HCT116 (cell line): Measurements from ENCODE around the gene LSM12. TPM values are rescaled to one million over a fixed set of nuclear protein-coding genes. Genes with fewer than 3 reads are reported as not detected.

Source experiments
- ATAC-seq: fragments of 200-7000 bp; cut with Tn5 transposase; 2 replicates; pipeline ENCODE4 v1.9.1; 2020; ENCODE audit warnings: mild to moderate bottlenecking, moderate library complexity
- BruUV-seq: library from RNA; stranded (reverse); fragments of 400-500 nt; replicated peaks from 2 replicates; lab custom pipeline; 2021; lab: Mats Ljungman, UMichigan
- CTCF ChIA-PET: fragments of 300-600 bp; sonication (Branson Sonifier 250); formaldehyde crosslinking; loops from one replicate; lab custom pipeline; 2021; ENCODE audit warnings: antibody characterized with exemption; lab: Charles Lee
- POLR2A ChIA-PET: fragments of 300-600, 350-600 bp; sonication (Branson Sonifier 250); formaldehyde crosslinking; loops from one replicate; lab custom pipeline; 2021; ENCODE audit warnings: antibody characterized with exemption; lab: Charles Lee
- RAD21 ChIA-PET, 2 experiments: fragments of 300-600 bp; sonication (Branson Sonifier 250); formaldehyde crosslinking; loops; one replicate each; lab custom pipeline; 2023; ENCODE audit warnings: low total read pairs in 2 of 2; ENCODE audit not compliant: uncharacterized antibody in 2 of 2, unreplicated experiment in 2 of 2, low non-redundant PET in 1 of 2; lab: Charles Lee
- DNase-seq: peaks from one replicate; pipeline ENCODE4 v3.0.0-alpha.2; 2010; ENCODE audit warnings: low read depth, low spot score
- H2AFZ ChIP-seq: fragments of 200-600 bp; shearing (Covaris generic), sonication (generic); 2 replicates; pipeline ENCODE4 v1.6.1; 2017; ENCODE audit warnings: low read depth, mixed run types, mixed read lengths, antibody characterized with exemption, low read length; ENCODE audit not compliant: poor library complexity, severe bottlenecking
- H3K27ac ChIP-seq: 2 replicates; pipeline ENCODE4 v1.5.1; 2012; ENCODE audit warnings: low read depth, low read length
- H3K27me3 ChIP-seq: fragments of 200-600 bp; sonication (generic); 2 replicates; pipeline ENCODE4 v1.6.1; 2016; ENCODE audit warnings: mixed run types, low read length, mixed read lengths; ENCODE audit not compliant: insufficient read depth
- H3K36me3 ChIP-seq, 2 experiments: fragments of 200-500 bp in 1 of 2; fragments of 200-600 bp in 1 of 2; sonication (Bioruptor generic) in 1 of 2; sonication (generic) in 1 of 2; 2 replicates each; pipeline versions ENCODE4 v1.5.1 to v1.6.1; 2014 to 2016; ENCODE audit warnings: low read length in 2 of 2, inconsistent platforms in 1 of 2, mixed read lengths in 1 of 2, mixed run types in 1 of 2; ENCODE audit not compliant: insufficient read depth in 2 of 2, control insufficient read depth in 1 of 2
- H3K4me1 ChIP-seq, 2 experiments: fragments of 200-600 bp in 1 of 2; sonication (generic) in 1 of 2; 2 replicates each; pipeline versions ENCODE4 v1.5.1 to v1.6.1; 2012 to 2017; ENCODE audit warnings: low read length in 2 of 2, inconsistent platforms in 1 of 2, mild to moderate bottlenecking in 1 of 2, mixed read lengths in 1 of 2, mixed run types in 1 of 2, moderate library complexity in 1 of 2; ENCODE audit not compliant: insufficient read depth in 2 of 2, control insufficient read depth in 1 of 2
- H3K4me2 ChIP-seq: fragments of 200-600 bp; sonication (generic); 2 replicates; pipeline ENCODE4 v1.6.1; 2017; ENCODE audit warnings: mixed run types, low read length, mixed read lengths
- H3K4me3 ChIP-seq, 2 experiments: fragments of 200-600 bp in 1 of 2; sonication (generic) in 1 of 2; replicated peaks in 1 of 2; 2 replicates each; pipeline ENCODE4 v1.5.1; 2011 to 2016; ENCODE audit warnings: low read length in 2 of 2, control low read depth in 1 of 2, low read depth in 1 of 2, mild to moderate bottlenecking in 1 of 2, mixed read lengths in 1 of 2, mixed run types in 1 of 2
- H3K79me2 ChIP-seq: fragments of 200-600 bp; sonication (generic); 2 replicates; pipeline ENCODE4 v1.6.1; 2017; ENCODE audit warnings: mild to moderate bottlenecking, mixed run types, low read length, moderate library complexity, mixed read lengths; ENCODE audit not compliant: insufficient read depth
- H3K9ac ChIP-seq: fragments of 200-600 bp; sonication (generic); 2 replicates; pipeline ENCODE4 v1.6.1; 2016; ENCODE audit warnings: low read length, mixed read lengths
- H3K9me2 ChIP-seq: fragments of 200-600 bp; sonication (generic), shearing (Covaris generic); 2 replicates; pipeline ENCODE4 v1.6.1; 2017; ENCODE audit warnings: mixed run types, mild to moderate bottlenecking, moderate library complexity; ENCODE audit not compliant: insufficient read depth
- H3K9me3 ChIP-seq, 2 experiments: fragments of 200-500 bp in 1 of 2; fragments of 200-600 bp in 1 of 2; sonication (Bioruptor generic) in 1 of 2; sonication (generic) in 1 of 2; 2 replicates each; pipeline ENCODE4 v1.6.1; 2014 to 2017; ENCODE audit warnings: low read length in 2 of 2, mixed read lengths in 2 of 2, inconsistent platforms in 1 of 2, low read depth in 1 of 2, mild to moderate bottlenecking in 1 of 2, mixed run types in 1 of 2, moderate library complexity in 1 of 2; ENCODE audit not compliant: control insufficient read depth in 1 of 2, insufficient read depth in 1 of 2
- H4K20me1 ChIP-seq: fragments of 200-600 bp; sonication (generic), shearing (Covaris generic); 2 replicates; pipeline ENCODE4 v1.6.1; 2017; ENCODE audit warnings: mixed run types, mild to moderate bottlenecking, moderate library complexity; ENCODE audit not compliant: insufficient read depth
- EGR1 ChIP-seq: IDR thresholded peaks from 2 replicates; pipeline ENCODE4 v1.6.1; 2012; ENCODE audit warnings: low read depth
- ELF1 ChIP-seq: IDR thresholded peaks from 2 replicates; pipeline ENCODE4 v1.6.1; 2012; ENCODE audit warnings: low read depth, borderline replicate concordance
- EZH2 ChIP-seq: fragments of 200-600 bp; sonication (generic); IDR thresholded peaks from 2 replicates; pipeline ENCODE4 v1.6.1; 2017; ENCODE audit warnings: antibody characterized with exemption, mixed run types
- EZH2phosphoT487 ChIP-seq: fragments of 200-600 bp; IDR thresholded peaks from 2 replicates; pipeline ENCODE4 v1.6.1; 2018; ENCODE audit warnings: antibody characterized with exemption, borderline replicate concordance
- FOSL1 ChIP-seq: IDR thresholded peaks from 2 replicates; pipeline ENCODE4 v1.6.1; 2012; ENCODE audit warnings: low read depth
- JUND ChIP-seq: IDR thresholded peaks from 2 replicates; pipeline ENCODE4 v1.6.1; 2012
- POLR2A ChIP-seq: IDR thresholded peaks from 2 replicates; pipeline ENCODE4 v1.7.0; 2011; ENCODE audit warnings: borderline replicate concordance; ENCODE audit not compliant: insufficient read depth, insufficient read length; ENCODE audit errors: extremely low read depth
- POLR2AphosphoS5 ChIP-seq: IDR thresholded peaks from 2 replicates; pipeline ENCODE4 v1.6.1; 2011; ENCODE audit warnings: mild to moderate bottlenecking, low read depth, low read length, moderate library complexity
- SIN3A ChIP-seq: IDR thresholded peaks from 2 replicates; pipeline ENCODE4 v1.6.1; 2012; ENCODE audit warnings: low read depth
- SP1 ChIP-seq: IDR thresholded peaks from 2 replicates; pipeline ENCODE4 v1.6.1; 2012; ENCODE audit warnings: low read depth
- SRF ChIP-seq: IDR thresholded peaks from 2 replicates; pipeline ENCODE4 v1.6.1; 2012; ENCODE audit warnings: low read depth
- TCF7L2 ChIP-seq: IDR thresholded peaks from 2 replicates; pipeline ENCODE4 v1.7.0; 2011; ENCODE audit warnings: borderline replicate concordance, inconsistent platforms; ENCODE audit not compliant: insufficient read depth, insufficient read length; ENCODE audit errors: extremely low read depth
- YY1 ChIP-seq: IDR thresholded peaks from 2 replicates; pipeline ENCODE4 v1.6.1; 2011; ENCODE audit warnings: low read length, low read depth, moderate library complexity, mild to moderate bottlenecking; ENCODE audit not compliant: insufficient replicate concordance; ENCODE audit errors: extremely low read depth
- ZFX ChIP-seq: fragments of 450-650 bp; IDR thresholded peaks from 2 replicates; pipeline ENCODE4 v1.6.1; 2017
- ZNF274 ChIP-seq: fragments of 200-500 bp; sonication (Bioruptor generic); IDR thresholded peaks from 2 replicates; pipeline ENCODE4 v1.6.1; 2014; ENCODE audit warnings: mild to moderate bottlenecking, low read depth, low read length, inconsistent platforms
- intact Hi-C: fragments of 100-400 bp; cut with micrococcal nuclease; formaldehyde crosslinking; loops from 2 replicates; pipeline ENCODE4 v1.10.0; 2022
- total RNA-seq: library from RNA; stranded (reverse); gene quantifications from one replicate; pipeline ENCODE4 v1.2.1, GENCODE V29; 2021; ENCODE audit not compliant: unreplicated experiment
- TF ChIP-seq, protein P1 (sequence below): IDR thresholded peaks from 2 replicates; pipeline ENCODE4 v1.6.1; 2012
- TF ChIP-seq, protein P2 (sequence below): IDR thresholded peaks from 2 replicates; pipeline ENCODE4 v1.6.1; 2012
- TF ChIP-seq, protein P3 (sequence below): IDR thresholded peaks from 2 replicates; pipeline ENCODE4 v1.6.1; 2012; ENCODE audit warnings: low read depth
- TF ChIP-seq, protein P4 (sequence below), 3 experiments: fragments of 200-600 bp in 1 of 3; sonication (generic) in 1 of 3; IDR thresholded peaks in 2 of 3; conservative IDR thresholded peaks in 1 of 3; 2 replicates each; pipeline ENCODE4 v1.5.1; 2012 to 2017; ENCODE audit warnings: low read depth in 2 of 3, low read length in 2 of 3, antibody characterized with exemption in 1 of 3, borderline replicate concordance in 1 of 3, control low read depth in 1 of 3, mild to moderate bottlenecking in 1 of 3, mixed read lengths in 1 of 3, mixed run types in 1 of 3, moderate library complexity in 1 of 3; ENCODE audit not compliant: insufficient read depth in 1 of 3

The LSM12 gene
- total RNA-seq, 1 experiment from 2014 or later: 99.6 TPM

DNA sequence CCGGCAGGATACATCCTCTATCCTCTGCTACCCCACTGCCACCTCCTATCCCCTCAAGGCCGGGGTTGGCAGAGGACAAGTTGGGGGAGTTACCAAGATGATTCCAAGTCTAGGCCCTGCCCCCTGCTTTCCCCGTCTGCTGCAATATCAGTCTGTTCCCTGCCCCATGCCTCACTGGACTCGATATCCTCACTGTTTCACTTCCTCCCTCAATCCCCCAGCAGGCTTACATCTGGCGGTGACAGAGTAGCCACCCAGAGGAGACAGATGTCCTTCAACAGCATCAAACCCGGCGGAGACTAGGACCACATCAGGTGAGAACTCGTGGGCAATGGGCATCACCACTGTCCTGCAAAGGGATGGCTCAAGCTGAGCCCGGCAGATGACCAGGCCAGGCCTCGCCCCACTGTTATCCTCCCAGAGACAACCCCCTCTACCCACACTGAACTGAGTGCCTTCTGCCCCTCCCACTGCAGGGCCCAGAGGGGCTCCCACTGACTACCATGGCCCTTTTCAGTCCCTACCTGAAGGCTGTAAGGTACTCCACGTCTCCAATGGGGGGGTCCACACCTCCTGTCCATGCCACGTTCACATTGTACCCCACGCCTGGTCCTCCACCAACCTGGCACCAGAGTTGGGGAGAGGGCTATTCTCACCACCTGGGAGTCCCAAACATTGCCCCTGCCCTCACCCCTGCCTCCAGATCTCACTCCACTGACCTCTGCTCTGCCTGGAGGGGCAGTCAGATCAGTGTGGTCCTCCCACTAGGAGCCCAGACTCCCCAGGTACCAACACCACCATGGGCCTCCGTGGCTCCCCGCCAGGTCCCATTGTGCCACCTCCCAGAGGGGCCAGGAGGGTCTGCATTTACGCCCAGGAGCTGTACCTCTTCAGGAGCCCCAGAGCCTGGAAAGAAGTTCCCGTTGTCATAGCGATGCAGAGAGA is 13.7 kb upstream of the LSM12 start:
- H4K20me1 ChIP-seq: no peaks in the 10 kb centered on the region
- no peaks in the 10 kb centered on the region for H3K79me2 ChIP-seq
- ChIA-PET RAD21 (no interaction called here), CTCF (no interaction called here), POLR2A (no interaction called here)
- H2AFZ ChIP-seq: no peak overlapping the region
- peaks cover 6 to 14% of the 10 kb centered on the region in 2 experiments; a peak in 2 of 4 replicates for H3K36me3 ChIP-seq
- no peak overlapping the region for H3K4me3 ChIP-seq
- H3K27me3 ChIP-seq: no peaks in the 10 kb centered on the region
- H3K27ac ChIP-seq: no peak overlapping the region
- no peak overlapping the region for H3K4me2 ChIP-seq
- peaks cover 15 to 31% of the 10 kb centered on the region in 2 experiments for H3K4me1 ChIP-seq
- no peaks in the 10 kb centered on the region for H3K9me3 ChIP-seq
- ATAC-seq: no peak
- no peak for DNase-seq
- no peak overlapping the region for H3K9ac ChIP-seq
- intact Hi-C loops: loop anchor here (5.0 kb wide), 1 partner anchor 37 kb away; no protein-coding TSS in a partner anchor
- H3K9me2 ChIP-seq: no peaks in the 10 kb centered on the region
- BruUV-seq: no TSS peak
- TF ChIP-seq EZH2phosphoT487 (no peak), FOSL1 (no peak), YY1 (no peak), EZH2 (no peak), POLR2AphosphoS5 (no peak), JUND (no peak), ELF1 (no peak), SIN3A (no peak), POLR2A (no peak), SRF (no peak), ZFX (no peak), TCF7L2 (no peak), SP1 (no peak), ZNF274 (no peak), EGR1 (no peak)
- TF ChIP-seq, protein P1, sequence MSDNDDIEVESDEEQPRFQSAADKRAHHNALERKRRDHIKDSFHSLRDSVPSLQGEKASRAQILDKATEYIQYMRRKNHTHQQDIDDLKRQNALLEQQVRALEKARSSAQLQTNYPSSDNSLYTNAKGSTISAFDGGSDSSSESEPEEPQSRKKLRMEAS: no peak
- TF ChIP-seq, protein P2, sequence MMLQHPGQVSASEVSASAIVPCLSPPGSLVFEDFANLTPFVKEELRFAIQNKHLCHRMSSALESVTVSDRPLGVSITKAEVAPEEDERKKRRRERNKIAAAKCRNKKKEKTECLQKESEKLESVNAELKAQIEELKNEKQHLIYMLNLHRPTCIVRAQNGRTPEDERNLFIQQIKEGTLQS: no peak
- TF ChIP-seq, protein P3, sequence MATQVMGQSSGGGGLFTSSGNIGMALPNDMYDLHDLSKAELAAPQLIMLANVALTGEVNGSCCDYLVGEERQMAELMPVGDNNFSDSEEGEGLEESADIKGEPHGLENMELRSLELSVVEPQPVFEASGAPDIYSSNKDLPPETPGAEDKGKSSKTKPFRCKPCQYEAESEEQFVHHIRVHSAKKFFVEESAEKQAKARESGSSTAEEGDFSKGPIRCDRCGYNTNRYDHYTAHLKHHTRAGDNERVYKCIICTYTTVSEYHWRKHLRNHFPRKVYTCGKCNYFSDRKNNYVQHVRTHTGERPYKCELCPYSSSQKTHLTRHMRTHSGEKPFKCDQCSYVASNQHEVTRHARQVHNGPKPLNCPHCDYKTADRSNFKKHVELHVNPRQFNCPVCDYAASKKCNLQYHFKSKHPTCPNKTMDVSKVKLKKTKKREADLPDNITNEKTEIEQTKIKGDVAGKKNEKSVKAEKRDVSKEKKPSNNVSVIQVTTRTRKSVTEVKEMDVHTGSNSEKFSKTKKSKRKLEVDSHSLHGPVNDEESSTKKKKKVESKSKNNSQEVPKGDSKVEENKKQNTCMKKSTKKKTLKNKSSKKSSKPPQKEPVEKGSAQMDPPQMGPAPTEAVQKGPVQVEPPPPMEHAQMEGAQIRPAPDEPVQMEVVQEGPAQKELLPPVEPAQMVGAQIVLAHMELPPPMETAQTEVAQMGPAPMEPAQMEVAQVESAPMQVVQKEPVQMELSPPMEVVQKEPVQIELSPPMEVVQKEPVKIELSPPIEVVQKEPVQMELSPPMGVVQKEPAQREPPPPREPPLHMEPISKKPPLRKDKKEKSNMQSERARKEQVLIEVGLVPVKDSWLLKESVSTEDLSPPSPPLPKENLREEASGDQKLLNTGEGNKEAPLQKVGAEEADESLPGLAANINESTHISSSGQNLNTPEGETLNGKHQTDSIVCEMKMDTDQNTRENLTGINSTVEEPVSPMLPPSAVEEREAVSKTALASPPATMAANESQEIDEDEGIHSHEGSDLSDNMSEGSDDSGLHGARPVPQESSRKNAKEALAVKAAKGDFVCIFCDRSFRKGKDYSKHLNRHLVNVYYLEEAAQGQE: no peak
- TF ChIP-seq, protein P4, sequence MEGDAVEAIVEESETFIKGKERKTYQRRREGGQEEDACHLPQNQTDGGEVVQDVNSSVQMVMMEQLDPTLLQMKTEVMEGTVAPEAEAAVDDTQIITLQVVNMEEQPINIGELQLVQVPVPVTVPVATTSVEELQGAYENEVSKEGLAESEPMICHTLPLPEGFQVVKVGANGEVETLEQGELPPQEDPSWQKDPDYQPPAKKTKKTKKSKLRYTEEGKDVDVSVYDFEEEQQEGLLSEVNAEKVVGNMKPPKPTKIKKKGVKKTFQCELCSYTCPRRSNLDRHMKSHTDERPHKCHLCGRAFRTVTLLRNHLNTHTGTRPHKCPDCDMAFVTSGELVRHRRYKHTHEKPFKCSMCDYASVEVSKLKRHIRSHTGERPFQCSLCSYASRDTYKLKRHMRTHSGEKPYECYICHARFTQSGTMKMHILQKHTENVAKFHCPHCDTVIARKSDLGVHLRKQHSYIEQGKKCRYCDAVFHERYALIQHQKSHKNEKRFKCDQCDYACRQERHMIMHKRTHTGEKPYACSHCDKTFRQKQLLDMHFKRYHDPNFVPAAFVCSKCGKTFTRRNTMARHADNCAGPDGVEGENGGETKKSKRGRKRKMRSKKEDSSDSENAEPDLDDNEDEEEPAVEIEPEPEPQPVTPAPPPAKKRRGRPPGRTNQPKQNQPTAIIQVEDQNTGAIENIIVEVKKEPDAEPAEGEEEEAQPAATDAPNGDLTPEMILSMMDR (IDR thresholded peaks at IDR 0.05 in 2 of 3, conservative IDR thresholded peaks at IDR 0.05 in 1 of 3; ENCODE audit: borderline replicate concordance in 1 of 3, insufficient read depth in 1 of 3, low read depth in 2 of 3, low read length in 2 of 3): no peak
